GM13976 (cell line): ENCODE measurements around the gene SURF1.

Experiments used
- DNase-seq: peaks from one replicate; pipeline ENCODE4 v3.0.0; 2012; ENCODE audit warnings: low spot score
- CTCF ChIP-seq: IDR thresholded peaks from 2 replicates; pipeline ENCODE4 v1.5.1; 2012; ENCODE audit warnings: borderline replicate concordance, mild to moderate bottlenecking; ENCODE audit not compliant: insufficient read depth; ENCODE audit errors: extremely low read depth, missing control alignments, control extremely low read depth
- in situ Hi-C: fragments of 300-500 bp; cut with MboI; formaldehyde crosslinking; loops from one replicate; pipeline ENCODE4 v1.12.0; 2022; ENCODE audit warnings: low sequenced_read_pairs, mixed read lengths, inconsistent platforms; ENCODE audit not compliant: unreplicated experiment

Gene SURF1

GRCh38 chr9:133357656-133358055, 1.4 kb upstream of the SURF1 start:
- no peak for TF ChIP-seq CTCF
- no peak for DNase-seq
- in situ Hi-C loops: no loop called here

- in situ Hi-C loops: no loop called here
- DNase-seq: no peak
- no peak for TF ChIP-seq CTCF
Observed at GRCh38 chr9:133355881-133356357, 368 bp downstream of the SURF1 start.

GRCh38 chr9:133354766-133355165, 1.5 kb downstream of the SURF1 start:
- no peak for DNase-seq
- in situ Hi-C loops: no loop called here
- no peak for TF ChIP-seq CTCF

GRCh38 chr9:133353548-133353947, 2.7 kb downstream of the SURF1 start:
- TF ChIP-seq CTCF: no peak
- no peak for DNase-seq
- in situ Hi-C loops: no loop called here

- TF ChIP-seq CTCF: no peak
- no peak for DNase-seq
- in situ Hi-C loops: no loop called here
Observed at GRCh38 chr9:133352635-133353340, 3.5 kb downstream of the SURF1 start.

GRCh38 chr9:133351908-133352634, 4.2 kb downstream of the SURF1 start:
- DNase-seq: peak; percentile 62
- in situ Hi-C loops: no loop called here

More at GRCh38 chr9:133351908-133352634, 4.2 kb downstream of the SURF1 start:
- TF ChIP-seq CTCF: peak; percentile 41
